Psoas muscle (tissue), 8 donors: Measurements from ENCODE around the gene ADRA2A. TPM values are rescaled to one million over a fixed set of nuclear protein-coding genes. Genes with fewer than 3 reads are reported as not detected.
A peak's percentile ranks its signal among the peaks of the same experiment; 100 is the strongest.

Experiments
- ATAC-seq, 4 donors: fragments of 200-7000 bp; cut with Tn5 transposase; one replicate each; pipeline ENCODE4 v1.9.1; 2020; ENCODE audit warnings: moderate library complexity in 3 of 4, mild to moderate bottlenecking in 2 of 4
- DNase-seq, 2 donors: peaks; one replicate each; pipeline ENCODE4 v3.0.0-alpha.2; 2020
- H3K27ac ChIP-seq: fragments of 200-600 bp; one replicate; pipeline ENCODE4 v1.8.0; 2022
- H3K27me3 ChIP-seq, 3 donors: fragments of 200-600 bp in 1 of 3; one replicate each; pipeline versions ENCODE4 v1.6.1 to v1.8.0; 2013 to 2022; ENCODE audit warnings: low read length in 2 of 3, mild to moderate bottlenecking in 2 of 3, moderate library complexity in 1 of 3; ENCODE audit not compliant: insufficient read depth in 3 of 3
- H3K36me3 ChIP-seq, 2 donors: fragments of 200-600 bp in 1 of 2; one replicate each; pipeline versions ENCODE4 v1.6.1 to v1.8.0; 2013 to 2022; ENCODE audit warnings: low read depth in 1 of 2, mild to moderate bottlenecking in 1 of 2, moderate library complexity in 1 of 2; ENCODE audit not compliant: insufficient read depth in 1 of 2
- H3K4me1 ChIP-seq: fragments of 200-600 bp; one replicate; pipeline ENCODE4 v1.8.0; 2022
- H3K4me3 ChIP-seq: fragments of 200-600 bp; one replicate; pipeline ENCODE4 v1.8.0; 2022; ENCODE audit warnings: mild to moderate bottlenecking
- H3K9me3 ChIP-seq: fragments of 200-600 bp; one replicate; pipeline ENCODE4 v1.8.0; 2022
- CTCF ChIP-seq: fragments of 200-600 bp; IDR thresholded peaks from one replicate; pipeline ENCODE4 v1.8.0; 2022; ENCODE audit warnings: antibody characterized with exemption
- WGBS, 3 donors: extraction: QIAGEN DNeasy Blood & Tissue Kit; methylation state at CpG; one replicate each; pipeline versions ENCODE4 v1.1.6 to v1.1.7; 2013; 5-methylcytosine and 5-hydroxymethylcytosine counted together
- intact Hi-C, 2 donors: fragments of 100-400 bp; cut with DNase I; formaldehyde crosslinking; loops; one replicate each; pipeline versions ENCODE4 v1.11.0 to v1.14.2; 2022
- polyA plus RNA-seq, 3 donors: library from polyadenylated mRNA; stranded (reverse); fragments of 200-250 nt; gene quantifications; one replicate each; pipeline ENCODE4 v1.2.3, GENCODE V29; 2013
- total RNA-seq, 4 donors: library from RNA; stranded (reverse); fragmentation: NEBNext Ultra II Directional in 2 of 4; extraction: Animal tissue kit (Norgen Biotek cat#: 25700) in 2 of 4; gene quantifications; one replicate each; pipeline versions ENCODE4 v1.2.1 to v1.2.4, GENCODE V29; 2021 to 2023
- donor health status: healthy with polysubstance abuse.
- donor health status: DM: no; HTN: no; CAD: no; lungs with moderate emphysema.
- donor health status: Bipolar disorder and iron deficiency.
- donor health status: healthy.
- donor health status: DM: yes; HTN: yes; CAD: no.
- donor health status: DM: no; HTN: no; CAD: no.
- donor health status: DM: no; HTN: no; CAD: no.
- donor health status: DM: yes; HTN: yes; CAD: no.

The ADRA2A gene
- total and polyA plus RNA-seq, 7 donors = 0.12 to 17.2 (median 0.45) TPM

GRCh38 chr10:111110771-111111170, 33.9 kb downstream of the ADRA2A start:
- no peaks in the 10 kb centered on the region for H3K9me3 ChIP-seq
- no peaks in the 10 kb centered on the region for H3K27me3 ChIP-seq
- ATAC-seq (no peak), DNase-seq (no peak)
- H3K4me3 ChIP-seq = no peak overlapping the region
- H3K4me1 ChIP-seq = no peaks in the 10 kb centered on the region
- WGBS, 3 donors = 85 to 88% (median 88%) methylated on average over 3 of the region's 3 CpGs
- H3K36me3 ChIP-seq = no peaks in the 10 kb centered on the region
- intact Hi-C loops = no loop called here
- no peak overlapping the region for H3K27ac ChIP-seq
- no peak for TF ChIP-seq CTCF

GRCh38 chr10:111112333-111112732, 35.5 kb downstream of the ADRA2A start:
- Histone ChIP-seq H3K9me3 (no peaks in the 10 kb centered on the region), H3K36me3 (no peaks in the 10 kb centered on the region), H3K4me3 (no peak overlapping the region), H3K27ac (no peak overlapping the region), H3K4me1 (no peaks in the 10 kb centered on the region), H3K27me3 (no peaks in the 10 kb centered on the region)
- intact Hi-C loops = no loop called here
- no peak for TF ChIP-seq CTCF
- DNase-seq = no peak
- WGBS, 3 donors = 96 to 100% (median 97%) methylated on average over 1 of the region's 1 CpG
- no peak for ATAC-seq

GRCh38 chr10:111113238-111113960, 36.6 kb downstream of the ADRA2A start:
- 93 to 96% (median 94%) methylated on average over 8 of the region's 8 CpGs for WGBS, 3 donors

GRCh38 chr10:111113961-111114757, 37.3 kb downstream of the ADRA2A start:
- Histone ChIP-seq H3K27ac (no peak overlapping the region), H3K4me3 (no peak overlapping the region), H3K4me1 (no peaks in the 10 kb centered on the region), H3K9me3 (no peaks in the 10 kb centered on the region), H3K27me3 (no peaks in the 10 kb centered on the region), H3K36me3 (no peaks in the 10 kb centered on the region)
- peak in 3 of 4 donors; percentile 27 to 52 (median 32) for ATAC-seq
- WGBS, 3 donors = 52 to 62% (median 53%) methylated on average over 12 of the region's 12 CpGs
- intact Hi-C loops = no loop called here
- peak in 1 of 2 donors; percentile 47 for DNase-seq
- TF ChIP-seq CTCF = no peak

More at GRCh38 chr10:111113238-111113960, 36.6 kb downstream of the ADRA2A start:
- Histone ChIP-seq H3K27me3 (no peaks in the 10 kb centered on the region), H3K27ac (no peak overlapping the region), H3K4me1 (no peaks in the 10 kb centered on the region), H3K36me3 (no peaks in the 10 kb centered on the region), H3K4me3 (no peak overlapping the region), H3K9me3 (no peaks in the 10 kb centered on the region)
- intact Hi-C loops = no loop called here
- TF ChIP-seq CTCF = no peak
- DNase-seq (no peak), ATAC-seq (no peak)
